ENCODE measurements around the gene RAD51B. TPM values are rescaled to one million over a fixed set of nuclear protein-coding genes. Genes with fewer than 3 reads are reported as not detected.

Gene RAD51B
- total RNA-seq, 1 experiment from 2014 or later, result 10.8 TPM

DNA sequence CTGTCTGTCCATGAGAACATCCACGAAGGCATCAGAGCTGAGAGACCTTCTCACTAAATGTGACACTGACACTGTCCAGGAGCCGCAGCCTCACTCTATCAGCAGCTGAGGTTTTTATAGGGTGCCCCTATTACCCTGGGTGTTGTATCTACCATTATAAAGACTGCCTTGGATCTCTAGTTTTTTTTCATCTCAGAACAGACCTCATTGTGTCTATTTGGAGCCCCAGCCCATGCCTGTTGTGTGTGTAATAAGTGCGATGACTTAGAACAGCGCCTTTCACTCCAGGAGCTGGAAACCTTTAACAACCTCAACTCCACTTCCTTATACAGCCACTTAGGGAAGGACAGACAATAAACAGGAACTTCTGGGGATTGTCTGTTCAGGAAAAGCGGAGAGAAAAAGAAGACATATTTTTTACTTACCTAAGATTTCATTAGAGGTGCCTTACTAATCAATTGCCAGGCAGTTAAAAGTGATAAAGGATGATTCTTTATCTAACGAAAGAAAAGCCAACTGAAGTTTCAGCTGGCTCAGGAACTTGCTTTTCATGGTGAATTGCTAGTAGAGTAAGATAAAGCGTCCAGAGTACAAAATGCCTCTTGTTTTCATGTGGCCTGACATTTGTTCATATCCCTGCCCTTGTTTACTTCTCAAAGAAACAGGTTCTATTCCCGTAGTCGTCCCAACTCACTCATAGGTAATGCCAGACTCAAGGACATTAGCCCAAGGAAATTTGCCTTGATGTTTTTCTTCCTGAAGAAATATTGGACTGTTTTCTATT is 420.6 kb downstream of the RAD51B start:
- no TSS peak for BruUV-seq (replicated peaks)
- H2AFZ ChIP-seq (ENCODE audit: low read length), result no peak overlapping the region

DNA sequence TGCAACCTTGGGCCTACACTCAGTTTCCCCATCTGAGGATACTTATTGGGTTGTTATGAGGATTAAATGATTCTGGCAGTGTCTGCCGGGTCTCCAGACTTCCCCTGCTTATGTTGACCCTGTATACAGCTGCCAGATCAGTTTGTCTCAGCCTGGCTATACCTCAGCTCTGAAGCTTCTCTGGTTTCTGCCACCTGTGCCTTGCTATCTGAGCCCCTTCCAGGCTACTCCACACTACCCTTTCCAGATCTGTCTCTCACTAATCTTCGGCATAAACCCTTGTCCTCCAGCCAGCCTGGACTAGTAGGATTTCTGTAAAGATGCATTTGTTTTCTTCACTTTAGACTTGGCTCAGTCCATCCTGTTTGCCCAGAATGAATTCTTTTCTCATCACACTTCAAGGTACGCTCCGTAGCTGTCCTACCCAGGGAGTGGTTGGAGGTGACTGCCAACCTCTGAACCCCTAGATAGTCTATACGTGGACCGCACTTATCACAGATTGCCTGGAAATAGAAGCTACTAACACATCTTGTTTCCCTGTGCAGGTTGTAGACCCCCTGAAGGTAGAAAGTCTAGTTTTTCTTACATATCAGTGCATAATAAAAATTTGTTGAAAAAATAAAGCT is 422.4 kb downstream of the RAD51B start:
- Histone ChIP-seq H3K27me3 (ENCODE audit: low read length) (no peaks in the 10 kb centered on the region), H4K20me1 (ENCODE audit: low read length) (no peaks in the 10 kb centered on the region), H3K4me1 (ENCODE audit: insufficient read depth, low read length) (peaks cover 16% of the 10 kb centered on the region), H3K9ac (ENCODE audit: low read length) (no peak overlapping the region), H3K27ac (ENCODE audit: low read length) (no peak overlapping the region), H3K79me2 (ENCODE audit: low read length) (no peaks in the 10 kb centered on the region), H3K36me3 (ENCODE audit: low read depth, low read length) (no peaks in the 10 kb centered on the region), H3K4me3 (ENCODE audit: low read length) (no peak overlapping the region), H3K4me2 (ENCODE audit: low read length) (no peak overlapping the region), H3K9me3 (ENCODE audit: low read length) (no peaks in the 10 kb centered on the region), H3F3A (ENCODE audit: low read length, unreplicated experiment) (no peaks in the 10 kb centered on the region), H2AFZ (ENCODE audit: low read length) (no peak overlapping the region), H3K9me2 (replicated peaks; ENCODE audit: low read length) (no peaks in the 10 kb centered on the region)
- intact Hi-C loops (cut with micrococcal nuclease), result no loop called here
- no TSS peak for BruUV-seq (replicated peaks)
- DNase-seq, result no peak
- ChIA-PET POLR2A (ENCODE audit: unreplicated experiment) (no interaction called here), CTCF (interaction anchor here (1.0 kb wide), 1 partner anchor 298 kb away, joined by 3 read pairs; no protein-coding TSS in a partner anchor)
- TF ChIP-seq, protein P1, sequence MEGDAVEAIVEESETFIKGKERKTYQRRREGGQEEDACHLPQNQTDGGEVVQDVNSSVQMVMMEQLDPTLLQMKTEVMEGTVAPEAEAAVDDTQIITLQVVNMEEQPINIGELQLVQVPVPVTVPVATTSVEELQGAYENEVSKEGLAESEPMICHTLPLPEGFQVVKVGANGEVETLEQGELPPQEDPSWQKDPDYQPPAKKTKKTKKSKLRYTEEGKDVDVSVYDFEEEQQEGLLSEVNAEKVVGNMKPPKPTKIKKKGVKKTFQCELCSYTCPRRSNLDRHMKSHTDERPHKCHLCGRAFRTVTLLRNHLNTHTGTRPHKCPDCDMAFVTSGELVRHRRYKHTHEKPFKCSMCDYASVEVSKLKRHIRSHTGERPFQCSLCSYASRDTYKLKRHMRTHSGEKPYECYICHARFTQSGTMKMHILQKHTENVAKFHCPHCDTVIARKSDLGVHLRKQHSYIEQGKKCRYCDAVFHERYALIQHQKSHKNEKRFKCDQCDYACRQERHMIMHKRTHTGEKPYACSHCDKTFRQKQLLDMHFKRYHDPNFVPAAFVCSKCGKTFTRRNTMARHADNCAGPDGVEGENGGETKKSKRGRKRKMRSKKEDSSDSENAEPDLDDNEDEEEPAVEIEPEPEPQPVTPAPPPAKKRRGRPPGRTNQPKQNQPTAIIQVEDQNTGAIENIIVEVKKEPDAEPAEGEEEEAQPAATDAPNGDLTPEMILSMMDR (conservative IDR thresholded peaks at IDR 0.05; ENCODE audit: low read depth, low read length), result no peak
- no peak for TF ChIP-seq EZH2 (IDR thresholded peaks at IDR 0.05; ENCODE audit: low read length, unreplicated experiment)
- ATAC-seq, result no peak

More for the DNA sequence above, 420.6 kb downstream of the RAD51B start:
- Histone ChIP-seq H3K9me2 (replicated peaks; ENCODE audit: low read length) (no peaks in the 10 kb centered on the region), H3K27ac (ENCODE audit: low read length) (no peak overlapping the region), H3K36me3 (ENCODE audit: low read depth, low read length) (no peaks in the 10 kb centered on the region), H3K79me2 (ENCODE audit: low read length) (no peaks in the 10 kb centered on the region), H3F3A (ENCODE audit: low read length, unreplicated experiment) (no peaks in the 10 kb centered on the region), H3K9ac (ENCODE audit: low read length) (no peak overlapping the region), H3K9me3 (ENCODE audit: low read length) (no peaks in the 10 kb centered on the region), H4K20me1 (ENCODE audit: low read length) (no peaks in the 10 kb centered on the region), H3K4me3 (ENCODE audit: low read length) (no peak overlapping the region), H3K27me3 (ENCODE audit: low read length) (no peaks in the 10 kb centered on the region), H3K4me2 (ENCODE audit: low read length) (no peak overlapping the region), H3K4me1 (ENCODE audit: insufficient read depth, low read length) (peaks cover under 1% of the 10 kb centered on the region; the same call in 1 of the 2 replicates)
- intact Hi-C loops (cut with micrococcal nuclease), result no loop called here
- no peak for DNase-seq
- TF ChIP-seq EZH2phosphoT487 (IDR thresholded peaks at IDR 0.05; ENCODE audit: borderline replicate concordance, low read length), result no peak
- no peak for ATAC-seq
- POLR2A ChIA-PET (ENCODE audit: unreplicated experiment), result interaction anchor here (0.6 kb wide), 1 partner anchor 479 kb away, joined by 3 read pairs; no protein-coding TSS in a partner anchor
- CTCF ChIA-PET, result interaction anchor here (0.5 kb wide), 1 partner anchor 296 kb away, joined by 3 read pairs; no protein-coding TSS in a partner anchor

DNA sequence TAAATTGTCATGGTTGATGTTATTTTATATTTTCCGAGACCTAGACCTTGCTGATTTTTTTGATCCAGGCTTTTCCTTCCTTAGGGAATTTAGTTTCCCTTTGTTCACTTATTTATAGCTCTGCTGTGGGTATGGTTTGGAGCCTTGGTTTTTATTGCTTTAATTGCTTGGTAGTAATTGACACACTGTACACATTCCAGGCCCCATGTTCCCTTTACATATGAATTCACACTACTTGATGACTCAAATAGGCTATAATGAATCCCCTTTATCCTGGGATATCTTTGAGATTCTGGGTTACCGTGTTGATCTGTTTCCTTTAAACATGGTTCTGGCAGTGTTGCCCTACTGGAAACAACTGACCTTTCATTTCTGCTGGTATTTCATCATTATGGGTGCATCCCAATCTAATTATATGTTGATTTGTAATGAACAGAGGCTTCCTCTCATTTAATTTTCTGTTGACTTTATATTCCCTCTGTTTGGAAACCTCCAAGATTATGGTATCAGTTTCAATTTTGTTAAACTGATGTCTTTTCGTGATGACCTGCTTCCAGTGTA is 424.0 kb downstream of the RAD51B start:
- H3K27ac ChIP-seq (ENCODE audit: low read length), result no peak overlapping the region
- no peaks in the 10 kb centered on the region for H4K20me1 ChIP-seq (ENCODE audit: low read length)
- intact Hi-C loops (cut with micrococcal nuclease), result no loop called here
- H3K9ac ChIP-seq (ENCODE audit: low read length), result no peak overlapping the region
- DNase-seq (no peak), ATAC-seq (no peak)
- H3K4me1 ChIP-seq (ENCODE audit: insufficient read depth, low read length), result peaks cover 32% of the 10 kb centered on the region
- ChIA-PET POLR2A (ENCODE audit: unreplicated experiment) (no interaction called here), CTCF (no interaction called here)
- H3K9me3 ChIP-seq (ENCODE audit: low read length), result no peaks in the 10 kb centered on the region
- no peaks in the 10 kb centered on the region for H3K36me3 ChIP-seq (ENCODE audit: low read depth, low read length)
- no peaks in the 10 kb centered on the region for H3F3A ChIP-seq (ENCODE audit: low read length, unreplicated experiment)
- H3K9me2 ChIP-seq (replicated peaks; ENCODE audit: low read length), result no peaks in the 10 kb centered on the region
- no TSS peak for BruUV-seq (replicated peaks)
- H3K79me2 ChIP-seq (ENCODE audit: low read length), result no peaks in the 10 kb centered on the region
- no peak overlapping the region for H2AFZ ChIP-seq (ENCODE audit: low read length)
- no peaks in the 10 kb centered on the region for H3K27me3 ChIP-seq (ENCODE audit: low read length)
- H3K4me2 ChIP-seq (ENCODE audit: low read length), result no peak overlapping the region
- TF ChIP-seq, protein P1 (conservative IDR thresholded peaks at IDR 0.05; ENCODE audit: low read depth, low read length), result no peak
- TF ChIP-seq EZH2phosphoT487 (IDR thresholded peaks at IDR 0.05; ENCODE audit: borderline replicate concordance, low read length) (no peak), EZH2 (IDR thresholded peaks at IDR 0.05; ENCODE audit: low read length, unreplicated experiment) (no peak)
- no peak overlapping the region for H3K4me3 ChIP-seq (ENCODE audit: low read length)

Data from PC-3 (cell line).